Endothelial cell of umbilical vein (primary cell): ENCODE measurements around the gene CRNN. TPM values are rescaled to one million over a fixed set of nuclear protein-coding genes. Genes with fewer than 3 reads are reported as not detected.

Experiments
- BruUV-seq: library from RNA; stranded (reverse); fragments of 400-500 nt; replicated peaks from 2 replicates; lab custom pipeline; 2021; lab: Mats Ljungman, UMichigan
- CTCF ChIA-PET: fragments of 300-600, 350-600 bp; sonication (Branson Sonifier 250); formaldehyde crosslinking; loops from one replicate; lab custom pipeline; 2021; ENCODE audit warnings: antibody characterized with exemption, inconsistent platforms; lab: Charles Lee
- POLR2A ChIA-PET: fragments of 300-600, 350-600 bp; sonication (Branson Sonifier 250); formaldehyde crosslinking; loops from one replicate; lab custom pipeline; 2021; ENCODE audit warnings: antibody characterized with exemption, inconsistent platforms; lab: Charles Lee
- DNase-seq: peaks from one replicate; pipeline ENCODE4 v3.0.0-alpha.2; 2011; ENCODE audit warnings: low read depth, low spot score
- FAIRE-seq: peaks from 2 replicates; lab custom pipeline; 2011; peaks lifted over from hg19 to GRCh38; lab: Jason Lieb, UNC
- H2AFZ ChIP-seq: 2 replicates; pipeline ENCODE4 v1.6.0; 2012; ENCODE audit warnings: low read depth, low read length, control low read depth, inconsistent platforms
- H3K27ac ChIP-seq: 2 replicates; pipeline ENCODE4 v1.5.1; 2011; ENCODE audit warnings: low read depth, mild to moderate bottlenecking, control low read depth, low read length, moderate library complexity; ENCODE audit not compliant: insufficient read depth
- H3K27me3 ChIP-seq, 2 experiments: 2 replicates each; pipeline versions ENCODE4 v1.6.0 to v1.6.1; 2011; ENCODE audit warnings: low read length in 2 of 2, mixed read lengths in 1 of 2; ENCODE audit not compliant: control insufficient read depth in 2 of 2, insufficient read depth in 2 of 2
- H3K36me3 ChIP-seq, 2 experiments: 2 replicates in 1 of 2; 3 replicates in 1 of 2; pipeline ENCODE4 v1.5.1; 2011; ENCODE audit warnings: low read length in 2 of 2, mild to moderate bottlenecking in 1 of 2, moderate library complexity in 1 of 2; ENCODE audit not compliant: control insufficient read depth in 2 of 2, insufficient read depth in 2 of 2; ENCODE audit errors: extremely low read depth in 1 of 2
- H3K4me1 ChIP-seq: 3 replicates; pipeline ENCODE4 v1.5.1; 2011; ENCODE audit warnings: mild to moderate bottlenecking, low read length; ENCODE audit not compliant: control insufficient read depth, insufficient read depth; ENCODE audit errors: extremely low read depth
- H3K4me2 ChIP-seq: 2 replicates; pipeline ENCODE4 v1.6.1; 2011; ENCODE audit warnings: low read length, control low read depth, mixed read lengths; ENCODE audit not compliant: insufficient read depth
- H3K4me3 ChIP-seq, 3 experiments: fragments of 200-600 bp in 1 of 3; sonication (generic), shearing (Covaris generic) in 1 of 3; replicated peaks in 1 of 3; 2 replicates each; pipeline ENCODE4 v1.5.1; 2011 to 2016; ENCODE audit warnings: control low read depth in 3 of 3, low read length in 3 of 3, mild to moderate bottlenecking in 2 of 3, inconsistent platforms in 1 of 3, low read depth in 1 of 3, moderate library complexity in 1 of 3; ENCODE audit not compliant: insufficient read depth in 1 of 3
- H3K79me2 ChIP-seq: 2 replicates; pipeline ENCODE4 v1.6.0; 2012; ENCODE audit warnings: low read length, inconsistent platforms; ENCODE audit not compliant: control insufficient read depth, insufficient read depth
- H3K9ac ChIP-seq: replicated peaks from 2 replicates; pipeline ENCODE3; 2011; ENCODE audit warnings: low read length, control low read depth; ENCODE audit not compliant: insufficient read depth; ENCODE audit errors: extremely low read depth
- H3K9me1 ChIP-seq: replicated peaks from 3 replicates; pipeline ENCODE4 v1.6.0; 2011; ENCODE audit warnings: mild to moderate bottlenecking, low read length; ENCODE audit not compliant: control insufficient read depth, insufficient read depth; ENCODE audit errors: extremely low read depth
- H3K9me3 ChIP-seq: replicated peaks from 2 replicates; pipeline ENCODE4 v1.5.1; 2012; ENCODE audit warnings: low read length, inconsistent platforms; ENCODE audit not compliant: control insufficient read depth, insufficient read depth
- H4K20me1 ChIP-seq: replicated peaks from 2 replicates; pipeline ENCODE3; 2011; ENCODE audit warnings: mild to moderate bottlenecking, low read length; ENCODE audit not compliant: control insufficient read depth, insufficient read depth; ENCODE audit errors: extremely low read depth
- CTCF ChIP-seq, 2 donors: IDR thresholded peaks; 1 replicate in 1 of 2; 2 replicates in 1 of 2; pipeline ENCODE4 v1.5.1; 2011; ENCODE audit warnings: low read length in 2 of 2, mild to moderate bottlenecking in 2 of 2, moderate library complexity in 2 of 2, control low read depth in 1 of 2, inconsistent platforms in 1 of 2, low read depth in 1 of 2; ENCODE audit not compliant: insufficient read depth in 1 of 2; ENCODE audit errors: extremely low read depth in 1 of 2
- EZH2 ChIP-seq: IDR thresholded peaks from 2 replicates; pipeline ENCODE4 v1.6.1; 2012; ENCODE audit warnings: borderline replicate concordance, low read depth, mild to moderate bottlenecking, moderate library complexity, low read length, inconsistent platforms; ENCODE audit not compliant: severe bottlenecking
- FOS ChIP-seq: IDR thresholded peaks from 2 replicates; pipeline ENCODE4 v1.6.1; 2011; ENCODE audit warnings: mild to moderate bottlenecking, low read length, moderate library complexity, borderline replicate concordance; ENCODE audit not compliant: insufficient read depth
- GATA2 ChIP-seq: IDR thresholded peaks from 2 replicates; pipeline ENCODE4 v1.7.0; 2011; ENCODE audit warnings: low read depth, mild to moderate bottlenecking, moderate library complexity, mixed read lengths, low read length; ENCODE audit not compliant: insufficient read length, insufficient read depth
- JUN ChIP-seq: IDR thresholded peaks from 2 replicates; pipeline ENCODE4 v1.6.1; 2011; ENCODE audit warnings: borderline replicate concordance, low read depth; ENCODE audit not compliant: insufficient read length, insufficient read depth
- MAX ChIP-seq: IDR thresholded peaks from 2 replicates; pipeline ENCODE4 v1.6.1; 2011; ENCODE audit not compliant: insufficient read depth, insufficient read length
- MYC ChIP-seq: IDR thresholded peaks from one replicate; pipeline ENCODE4 v1.6.1; 2011; ENCODE audit warnings: mild to moderate bottlenecking, low read depth, low read length
- POLR2A ChIP-seq: IDR thresholded peaks from 2 replicates; pipeline ENCODE4 v1.6.1; 2012; ENCODE audit warnings: low read depth, mild to moderate bottlenecking, control low read depth, low read length
- POLR2AphosphoS5 ChIP-seq: IDR thresholded peaks from 2 replicates; pipeline ENCODE4 v1.6.1; 2012; ENCODE audit warnings: low read depth, mild to moderate bottlenecking, control low read depth, low read length, moderate library complexity; ENCODE audit not compliant: insufficient read depth
- dilution Hi-C: fragments of 300-500 bp; cut with MboI; formaldehyde crosslinking; loops from one replicate; pipeline ENCODE4 v1.15.0; 2019; ENCODE audit warnings: low sequenced_read_pairs; ENCODE audit not compliant: extremely low pct_ligation_motif_present
- intact Hi-C: fragments of 100-400 bp; cut with micrococcal nuclease; formaldehyde crosslinking; loops from one replicate; pipeline ENCODE4 v1.10.0; 2022
- polyA plus RNA-seq, 4 experiments: library from polyadenylated mRNA; depleted of rRNA in 3 of 4; stranded (reverse) in 3 of 4; unstranded in 1 of 4; fragments of >200 nt; gene quantifications; 2 replicates each; pipeline versions ENCODE4 v1.2.1 to v1.2.3, GENCODE V29; 2011 to 2012; ENCODE audit warnings: missing spikeins in 1 of 4
- total RNA-seq: library from RNA; stranded (reverse); gene quantifications from 2 replicates; pipeline ENCODE4 v1.2.3, GENCODE V29; 2021

The CRNN gene
- total and polyA plus RNA-seq, 2 donors (not counting 3 experiments of a cell fraction or from before 2014, with no cell fraction given), result not detected

- Histone ChIP-seq H3K9me1 (no peaks in the 10 kb centered on the region), H3K79me2 (no peaks in the 10 kb centered on the region), H3K36me3 (no peaks in the 10 kb centered on the region), H3K9ac (no peak overlapping the region), H3K27ac (no peak overlapping the region), H3K27me3 (peaks cover 0 to 4% of the 10 kb centered on the region in 2 experiments), H2AFZ (no peak overlapping the region), H3K4me3 (no peak overlapping the region), H3K9me3 (no peaks in the 10 kb centered on the region), H3K4me1 (no peaks in the 10 kb centered on the region), H4K20me1 (no peaks in the 10 kb centered on the region), H3K4me2 (no peak overlapping the region)
- ChIA-PET POLR2A (no interaction called here), CTCF (no interaction called here)
- intact Hi-C loops, result loop anchor here (5.0 kb wide), 2 partner anchors 47 to 97 kb away; no protein-coding TSS in a partner anchor
- FAIRE-seq (no peak), DNase-seq (no peak)
- TF ChIP-seq JUN, result no peak
- TF ChIP-seq POLR2AphosphoS5, result no peak
- TF ChIP-seq EZH2, result no peak
- no peak for TF ChIP-seq MYC
- no peak for TF ChIP-seq CTCF (IDR thresholded peaks at IDR 0.05; ENCODE audit: extremely low read depth in 1 of 2, insufficient read depth in 1 of 2, low read depth in 1 of 2, low read length in 2 of 2)
- TF ChIP-seq FOS, result no peak
- TF ChIP-seq GATA2, result no peak
- no peak for TF ChIP-seq MAX
- TF ChIP-seq POLR2A, result no peak
- dilution Hi-C loops, result no loop called here
- BruUV-seq, result no TSS peak
These were observed 30.0 kb upstream of the CRNN start for GRCh38 chr1:152444045-152444444.
